HG03095 (cell line): ENCODE results near the gene LIPC.
"Not testable (repeated sequence)": the region's sequence is repeated elsewhere in the genome, so short reads cannot be mapped to it uniquely, and the experiment has no call there.

ENCODE experiments used
- ATAC-seq: cut with Tn5 transposase; IDR thresholded peaks from one replicate; pipeline ENCODE4 v1.9.1; 2021; ENCODE audit warnings: moderate library complexity; ENCODE audit not compliant: unreplicated experiment

LIPC gene

GRCh38 chr15:58602823-58603222, 171.0 kb downstream of the LIPC start:
- no peak for ATAC-seq

GRCh38 chr15:58603927-58604326, 172.1 kb downstream of the LIPC start:
- ATAC-seq = not testable (repeated sequence)

GRCh38 chr15:58604455-58604923, 172.7 kb downstream of the LIPC start:
- ATAC-seq = no peak

GRCh38 chr15:58605931-58606530, 174.2 kb downstream of the LIPC start:
- ATAC-seq = no peak

GRCh38 chr15:58606577-58607080, 174.8 kb downstream of the LIPC start:
- no peak for ATAC-seq

- ATAC-seq = no peak
These were observed 176.4 kb downstream of the LIPC start for GRCh38 chr15:58608129-58608590.

DNA sequence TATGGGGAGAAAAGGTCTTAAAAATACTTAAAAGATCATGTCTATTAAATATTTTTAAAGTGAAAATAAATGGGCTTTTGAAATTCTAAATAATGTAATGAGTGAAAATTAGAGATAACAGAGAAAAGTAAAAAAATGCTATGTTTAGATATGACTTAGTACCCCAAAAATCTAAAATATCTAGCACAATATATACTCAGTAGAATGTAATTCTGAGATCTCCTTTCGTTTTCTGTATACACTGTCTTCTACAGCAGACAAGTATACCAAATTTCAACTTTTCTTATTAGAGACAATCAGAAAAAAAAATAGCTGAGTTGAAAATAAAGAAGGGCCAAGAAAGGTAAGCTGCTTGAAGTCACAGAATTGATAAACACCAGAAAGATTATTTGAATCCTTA, 176.9 kb downstream of the LIPC start:
- no peak for ATAC-seq

DNA sequence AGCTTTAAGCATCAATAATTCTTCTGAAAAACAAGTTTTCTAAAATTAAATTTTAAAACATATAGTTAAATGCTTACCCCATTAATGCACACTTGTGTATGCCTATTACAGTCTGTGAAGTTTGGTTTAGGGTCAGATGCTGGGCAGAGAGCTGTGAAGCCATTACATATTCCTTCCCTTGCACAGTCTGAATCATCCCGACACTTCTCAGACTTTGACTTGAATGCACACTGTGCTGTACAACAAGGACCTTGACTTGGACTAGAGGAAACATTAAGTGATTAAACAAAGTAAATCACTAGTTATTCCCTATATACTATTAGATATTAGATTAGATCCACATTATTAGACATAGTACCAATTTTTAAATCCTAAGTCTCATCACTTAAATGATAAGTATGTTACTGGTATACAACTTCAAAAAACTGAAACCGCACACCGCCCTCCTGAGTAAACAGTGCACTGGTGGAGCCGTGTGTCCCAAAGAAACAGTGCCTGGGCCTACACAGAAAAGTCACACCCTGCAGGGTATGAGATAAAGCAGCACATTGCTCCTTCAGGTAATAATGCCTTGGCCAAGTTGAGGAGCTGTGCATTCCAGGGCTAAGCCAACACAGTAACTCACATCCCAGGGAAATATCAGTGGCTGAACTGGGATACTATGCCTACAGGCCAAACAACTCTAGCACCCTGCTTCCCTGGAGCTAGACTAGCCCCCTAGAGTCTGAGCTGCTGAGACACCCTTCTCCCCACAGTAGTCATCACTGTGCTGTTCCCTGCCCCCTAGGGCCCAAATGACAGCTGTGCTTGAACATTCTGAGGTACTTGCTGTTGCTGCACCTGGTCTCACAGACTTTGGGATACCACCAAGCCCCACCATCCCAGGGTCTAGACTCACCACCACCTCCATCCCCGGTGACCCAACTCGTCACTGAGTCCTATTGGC, 180.2 kb downstream of the LIPC start:
- no peak for ATAC-seq

DNA sequence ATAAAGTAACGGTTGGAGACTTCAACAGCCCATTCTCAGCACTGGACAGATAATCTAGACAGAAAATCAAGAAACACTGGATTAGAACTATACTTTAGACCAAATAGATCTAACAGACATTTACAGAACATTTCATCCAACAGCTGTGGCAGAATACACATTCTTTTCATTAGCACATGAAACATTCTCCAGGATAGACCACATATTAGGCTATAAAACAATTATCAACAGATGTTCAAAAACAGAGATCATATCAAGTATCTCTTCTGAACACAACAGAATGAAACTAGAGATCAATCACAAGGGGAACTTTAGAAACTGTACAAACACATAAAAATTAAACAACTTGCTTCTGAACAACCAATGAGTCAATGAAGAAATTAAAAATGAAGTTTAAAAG, 184.4 kb downstream of the LIPC start:
- ATAC-seq = no peak
